Endothelial cell of hepatic sinusoid (primary cell): ENCODE measurements around the gene PLCB4.

ENCODE experiments used
- in situ Hi-C: cut with HindIII; loops from 2 replicates; pipeline ENCODE4 v1.10.0; 2017; ENCODE audit warnings: low sequenced_read_pairs

PLCB4 gene

GRCh38 chr20:9503526-9504245, 434.8 kb downstream of the PLCB4 start:
- in situ Hi-C loops = no loop called here

GRCh38 chr20:9506280-9506821, 437.5 kb downstream of the PLCB4 start:
- in situ Hi-C loops = no loop called here

- in situ Hi-C loops = no loop called here
These were observed 438.1 kb downstream of the PLCB4 start for GRCh38 chr20:9506964-9507369.

GRCh38 chr20:9507544-9508239, 438.8 kb downstream of the PLCB4 start:
- in situ Hi-C loops = no loop called here

- in situ Hi-C loops = no loop called here
These were observed 439.4 kb downstream of the PLCB4 start for GRCh38 chr20:9508240-9508661.

- in situ Hi-C loops = no loop called here
These were observed 439.9 kb downstream of the PLCB4 start for GRCh38 chr20:9508696-9509178.

- in situ Hi-C loops = no loop called here
These were observed 440.4 kb downstream of the PLCB4 start for GRCh38 chr20:9509246-9509645.

GRCh38 chr20:9510911-9511310, 442.0 kb downstream of the PLCB4 start:
- in situ Hi-C loops = no loop called here

- in situ Hi-C loops = no loop called here
These were observed 445.2 kb downstream of the PLCB4 start for GRCh38 chr20:9514072-9514460.

GRCh38 chr20:9514461-9515213, 445.8 kb downstream of the PLCB4 start, which contains the start of gene LAMP5:
Gene LAMP5, plus strand, starts transcription at chr20:9514590. Its CDS starts 263 bp downstream, at chr20:9514853.
- in situ Hi-C loops = no loop called here

GRCh38 chr20:9515214-9515585, 446.3 kb downstream of the PLCB4 start:
- in situ Hi-C loops = no loop called here

GRCh38 chr20:9515741-9516233, 446.9 kb downstream of the PLCB4 start:
- in situ Hi-C loops = no loop called here

GRCh38 chr20:9516234-9516871, 447.5 kb downstream of the PLCB4 start:
- in situ Hi-C loops = no loop called here

GRCh38 chr20:9517297-9518162, 448.6 kb downstream of the PLCB4 start:
- in situ Hi-C loops = no loop called here

- in situ Hi-C loops = no loop called here
These were observed 449.8 kb downstream of the PLCB4 start for GRCh38 chr20:9518576-9519175.

GRCh38 chr20:9520086-9520485, 451.2 kb downstream of the PLCB4 start:
- in situ Hi-C loops = loop anchor here (5.0 kb wide), 1 partner anchor 43 kb away; no protein-coding TSS in a partner anchor

- in situ Hi-C loops = loop anchor here (5.0 kb wide), 1 partner anchor 46 kb away; no protein-coding TSS in a partner anchor
These were observed 454.7 kb downstream of the PLCB4 start for GRCh38 chr20:9523636-9524035.
